Stomach smooth muscle (tissue), 2 donors: ENCODE results near the gene CLCN1.

Source experiments
- H3K27ac ChIP-seq: one replicate; pipeline ENCODE4 v1.7.0; 2013; ENCODE audit warnings: mild to moderate bottlenecking, low read length, inconsistent platforms
- H3K27me3 ChIP-seq, 2 donors: one replicate each; pipeline ENCODE4 v1.7.0; 2013; ENCODE audit warnings: low read length in 2 of 2; ENCODE audit not compliant: insufficient read depth in 2 of 2, control insufficient read depth in 1 of 2
- H3K36me3 ChIP-seq, 2 donors: one replicate each; pipeline ENCODE4 v1.7.0; 2013; ENCODE audit warnings: low read length in 2 of 2; ENCODE audit not compliant: control insufficient read depth in 2 of 2, insufficient read depth in 2 of 2
- H3K4me1 ChIP-seq: one replicate; pipeline ENCODE4 v1.7.0; 2013; ENCODE audit warnings: low read length; ENCODE audit not compliant: control insufficient read depth, insufficient read depth
- H3K4me3 ChIP-seq, 2 donors: one replicate each; pipeline ENCODE4 v1.7.0; 2013; ENCODE audit warnings: low read length in 2 of 2
- H3K9ac ChIP-seq, 2 donors: one replicate each; pipeline ENCODE4 v1.7.0; 2013; ENCODE audit warnings: low read length in 2 of 2, mild to moderate bottlenecking in 1 of 2
- H3K9me3 ChIP-seq, 2 donors: one replicate each; pipeline ENCODE4 v1.7.0; 2013; ENCODE audit warnings: low read length in 2 of 2; ENCODE audit not compliant: control insufficient read depth in 2 of 2
- donor health status: healthy.
- donor health status: Pancreatic carcinoma.

The CLCN1 gene

GRCh38 chr7:143292876-143293275 is 23.0 kb upstream of the CLCN1 start:
- Histone ChIP-seq H3K36me3 (peaks cover 29 to 32% of the 10 kb centered on the region in 2 donors), H3K27me3 (no peaks in the 10 kb centered on the region), H3K4me1 (peaks cover 15% of the 10 kb centered on the region), H3K4me3 (no peak overlapping the region), H3K27ac (no peak overlapping the region), H3K9me3 (no peaks in the 10 kb centered on the region), H3K9ac (no peak overlapping the region)

GRCh38 chr7:143295870-143296269 is 20.0 kb upstream of the CLCN1 start:
- Histone ChIP-seq H3K36me3 (peaks cover 49% of the 10 kb centered on the region in 2 donors), H3K9me3 (no peaks in the 10 kb centered on the region), H3K27ac (no peak overlapping the region), H3K4me3 (no peak overlapping the region), H3K27me3 (no peaks in the 10 kb centered on the region), H3K4me1 (no peaks in the 10 kb centered on the region), H3K9ac (no peak overlapping the region)

GRCh38 chr7:143296686-143297085 is 19.2 kb upstream of the CLCN1 start:
- H3K4me1 ChIP-seq: no peaks in the 10 kb centered on the region
- no peaks in the 10 kb centered on the region for H3K9me3 ChIP-seq
- no peak overlapping the region for H3K27ac ChIP-seq
- H3K9ac ChIP-seq: no peak overlapping the region
- H3K27me3 ChIP-seq: no peaks in the 10 kb centered on the region
- peaks cover 52 to 56% of the 10 kb centered on the region in 2 donors for H3K36me3 ChIP-seq
- no peak overlapping the region for H3K4me3 ChIP-seq

- Histone ChIP-seq H3K36me3 (peaks cover 50 to 57% of the 10 kb centered on the region in 2 donors), H3K9me3 (no peaks in the 10 kb centered on the region), H3K4me3 (no peak overlapping the region), H3K27ac (no peak overlapping the region), H3K27me3 (no peaks in the 10 kb centered on the region), H3K9ac (no peak overlapping the region), H3K4me1 (no peaks in the 10 kb centered on the region)
Observed at GRCh38 chr7:143299346-143299745, 16.6 kb upstream of the CLCN1 start.

- H3K27me3 ChIP-seq: no peaks in the 10 kb centered on the region
- H3K36me3 ChIP-seq: peaks cover 50 to 57% of the 10 kb centered on the region in 2 donors
- H3K4me3 ChIP-seq: no peak overlapping the region
- no peak overlapping the region for H3K9ac ChIP-seq
- H3K9me3 ChIP-seq: no peaks in the 10 kb centered on the region
- no peaks in the 10 kb centered on the region for H3K4me1 ChIP-seq
- H3K27ac ChIP-seq: no peak overlapping the region
Observed at GRCh38 chr7:143299840-143300239, 16.1 kb upstream of the CLCN1 start.

GRCh38 chr7:143300959-143301935 is 14.7 kb upstream of the CLCN1 start:
- no peaks in the 10 kb centered on the region for H3K27me3 ChIP-seq
- peaks cover 54 to 59% of the 10 kb centered on the region in 2 donors for H3K36me3 ChIP-seq
- H3K9ac ChIP-seq: no peak overlapping the region
- no peaks in the 10 kb centered on the region for H3K4me1 ChIP-seq
- no peak overlapping the region for H3K4me3 ChIP-seq
- H3K9me3 ChIP-seq: no peaks in the 10 kb centered on the region
- H3K27ac ChIP-seq: no peak overlapping the region

- Histone ChIP-seq H3K27ac (no peak overlapping the region), H3K9ac (no peak overlapping the region), H3K4me1 (no peaks in the 10 kb centered on the region), H3K4me3 (no peak overlapping the region), H3K36me3 (peaks cover 59 to 64% of the 10 kb centered on the region in 2 donors), H3K27me3 (no peaks in the 10 kb centered on the region), H3K9me3 (no peaks in the 10 kb centered on the region)
Observed at GRCh38 chr7:143303733-143304132, 12.2 kb upstream of the CLCN1 start.

GRCh38 chr7:143304938-143305337 is 11.0 kb upstream of the CLCN1 start:
- Histone ChIP-seq H3K4me1 (no peaks in the 10 kb centered on the region), H3K4me3 (no peak overlapping the region), H3K36me3 (peaks cover 55 to 61% of the 10 kb centered on the region in 2 donors), H3K9me3 (no peaks in the 10 kb centered on the region), H3K27ac (no peak overlapping the region), H3K9ac (no peak overlapping the region), H3K27me3 (no peaks in the 10 kb centered on the region)

- Histone ChIP-seq H3K4me3 (no peak overlapping the region), H3K9me3 (no peaks in the 10 kb centered on the region), H3K27me3 (no peaks in the 10 kb centered on the region), H3K27ac (no peak overlapping the region), H3K9ac (no peak overlapping the region), H3K36me3 (peaks cover 49 to 55% of the 10 kb centered on the region in 2 donors), H3K4me1 (no peaks in the 10 kb centered on the region)
Observed at GRCh38 chr7:143305423-143306070, 10.4 kb upstream of the CLCN1 start.

- H3K9me3 ChIP-seq: no peaks in the 10 kb centered on the region
- no peaks in the 10 kb centered on the region for H3K4me1 ChIP-seq
- H3K9ac ChIP-seq: no peak overlapping the region
- H3K27ac ChIP-seq: no peak overlapping the region
- no peaks in the 10 kb centered on the region for H3K27me3 ChIP-seq
- peaks cover 29 to 35% of the 10 kb centered on the region in 2 donors for H3K36me3 ChIP-seq
- no peak overlapping the region for H3K4me3 ChIP-seq
Observed at GRCh38 chr7:143308632-143309031, 7.3 kb upstream of the CLCN1 start.

GRCh38 chr7:143314127-143314526 is 1.8 kb upstream of the CLCN1 start:
- H3K4me1 ChIP-seq: no peaks in the 10 kb centered on the region
- H3K27me3 ChIP-seq: no peaks in the 10 kb centered on the region
- H3K4me3 ChIP-seq: no peak overlapping the region
- no peak overlapping the region for H3K9ac ChIP-seq
- no peaks in the 10 kb centered on the region for H3K36me3 ChIP-seq
- no peaks in the 10 kb centered on the region for H3K9me3 ChIP-seq
- H3K27ac ChIP-seq: no peak overlapping the region
